ENCODE results near the gene DNAJB1.
"Not testable (repeated sequence)": the region's sequence is repeated elsewhere in the genome, so short reads cannot be mapped to it uniquely, and the experiment has no call there.

Gene DNAJB1

GRCh38 chr19:14517840-14518505 lies at the start of gene DNAJB1:
Gene DNAJB1, minus strand, starts transcription at chr19:14518397. Its CDS starts 48 bp downstream, at chr19:14518349.
- in situ Hi-C loops (cut with HindIII; ENCODE audit: low sequenced_read_pairs) = no loop called here

- in situ Hi-C loops (cut with HindIII; ENCODE audit: low sequenced_read_pairs) = no loop called here
Observed at GRCh38 chr19:14567079-14567478, 48.9 kb upstream of the DNAJB1 start.

GRCh38 chr19:14566712-14567077 lies 48.5 kb upstream of the DNAJB1 start:
- in situ Hi-C loops (cut with HindIII; ENCODE audit: low sequenced_read_pairs) = no loop called here

- in situ Hi-C loops (cut with HindIII; ENCODE audit: low sequenced_read_pairs) = no loop called here
Observed at GRCh38 chr19:14565765-14566711, 47.8 kb upstream of the DNAJB1 start.

- in situ Hi-C loops (cut with HindIII; ENCODE audit: low sequenced_read_pairs) = no loop called here
Observed at GRCh38 chr19:14565298-14565679, 47.1 kb upstream of the DNAJB1 start.

GRCh38 chr19:14564652-14565297 lies 46.6 kb upstream of the DNAJB1 start:
- in situ Hi-C loops (cut with HindIII; ENCODE audit: low sequenced_read_pairs) = not testable (repeated sequence)

GRCh38 chr19:14563989-14564651 lies 45.9 kb upstream of the DNAJB1 start:
- in situ Hi-C loops (cut with HindIII; ENCODE audit: low sequenced_read_pairs) = no loop called here

- in situ Hi-C loops (cut with HindIII; ENCODE audit: low sequenced_read_pairs) = no loop called here
Observed at GRCh38 chr19:14563590-14563926, 45.4 kb upstream of the DNAJB1 start.

GRCh38 chr19:14562660-14563589 lies 44.7 kb upstream of the DNAJB1 start:
- in situ Hi-C loops (cut with HindIII; ENCODE audit: low sequenced_read_pairs) = no loop called here

GRCh38 chr19:14561847-14562351 lies 43.7 kb upstream of the DNAJB1 start:
- in situ Hi-C loops (cut with HindIII; ENCODE audit: low sequenced_read_pairs) = no loop called here

- in situ Hi-C loops (cut with HindIII; ENCODE audit: low sequenced_read_pairs) = no loop called here
Observed at GRCh38 chr19:14561249-14561648, 43.1 kb upstream of the DNAJB1 start.

GRCh38 chr19:14560776-14561108 lies 42.5 kb upstream of the DNAJB1 start:
- in situ Hi-C loops (cut with HindIII; ENCODE audit: low sequenced_read_pairs) = no loop called here

- in situ Hi-C loops (cut with HindIII; ENCODE audit: low sequenced_read_pairs) = no loop called here
Observed at GRCh38 chr19:14559916-14560775, 41.9 kb upstream of the DNAJB1 start.

- in situ Hi-C loops (cut with HindIII; ENCODE audit: low sequenced_read_pairs) = no loop called here
Observed at GRCh38 chr19:14558370-14559066, 40.3 kb upstream of the DNAJB1 start.

GRCh38 chr19:14556662-14557188 lies 38.5 kb upstream of the DNAJB1 start:
- in situ Hi-C loops (cut with HindIII; ENCODE audit: low sequenced_read_pairs) = no loop called here

GRCh38 chr19:14555918-14556661 lies 37.9 kb upstream of the DNAJB1 start:
- in situ Hi-C loops (cut with HindIII; ENCODE audit: low sequenced_read_pairs) = no loop called here

GRCh38 chr19:14554382-14554812 lies 36.2 kb upstream of the DNAJB1 start:
- in situ Hi-C loops (cut with HindIII; ENCODE audit: low sequenced_read_pairs) = no loop called here

GRCh38 chr19:14553939-14554243 lies 35.7 kb upstream of the DNAJB1 start:
- in situ Hi-C loops (cut with HindIII; ENCODE audit: low sequenced_read_pairs) = no loop called here
